WTC11 (cell line): ENCODE results near the gene SON. TPM values are rescaled to one million over a fixed set of nuclear protein-coding genes. Genes with fewer than 3 reads are reported as not detected.

ENCODE experiments used
- ATAC-seq: fragments of 200-7000 bp; cut with Tn5 transposase; 2 replicates; pipeline ENCODE4 v1.10.0; 2021; ENCODE audit warnings: mild to moderate bottlenecking, moderate library complexity
- CTCF ChIA-PET: fragments of 300-600 bp; sonication (Branson Sonifier 250); formaldehyde crosslinking; loops from one replicate; lab custom pipeline; 2021; ENCODE audit warnings: antibody characterized with exemption; lab: Charles Lee
- POLR2A ChIA-PET: fragments of 350-600 bp; sonication (Branson Sonifier 250); formaldehyde crosslinking; loops from one replicate; lab custom pipeline; 2021; ENCODE audit warnings: antibody characterized with exemption; lab: Charles Lee
- DNase-seq: peaks from one replicate; pipeline ENCODE4 v3.0.0; 2021; ENCODE audit warnings: low spot score
- H3K27ac Mint-ChIP-seq: 2 replicates; pipeline ENCODE4 v1.8.0; 2021; ENCODE audit warnings: mixed read lengths
- H3K27me3 Mint-ChIP-seq: 2 replicates; pipeline ENCODE4 v1.8.0; 2021; ENCODE audit warnings: low read depth, mild to moderate bottlenecking, moderate library complexity, mixed read lengths
- H3K36me3 Mint-ChIP-seq: 2 replicates; pipeline ENCODE4 v1.8.0; 2021; ENCODE audit warnings: mixed read lengths
- H3K4me1 Mint-ChIP-seq: 2 replicates; pipeline ENCODE4 v1.8.0; 2022; ENCODE audit warnings: mixed read lengths
- H3K4me3 Mint-ChIP-seq: 2 replicates; pipeline ENCODE4 v1.8.0; 2021; ENCODE audit warnings: mild to moderate bottlenecking, moderate library complexity, mixed read lengths
- H3K9me3 Mint-ChIP-seq: 2 replicates; pipeline ENCODE4 v1.8.0; 2021; ENCODE audit warnings: mixed read lengths
- ELF4 ChIP-seq: sonication (generic); formaldehyde crosslinking; IDR thresholded peaks from 2 replicates; pipeline ENCODE4 v1.8.1; 2022; ENCODE audit warnings: low read depth, mild to moderate bottlenecking, moderate library complexity, missing genetic modification reagents
- FOXJ3 ChIP-seq: sonication (generic); formaldehyde crosslinking; IDR thresholded peaks from 2 replicates; pipeline ENCODE4 v1.9.0; 2021; ENCODE audit warnings: missing genetic modification reagents, mild to moderate bottlenecking, borderline replicate concordance
- GABPB1 ChIP-seq: sonication (generic); formaldehyde crosslinking; IDR thresholded peaks from 2 replicates; pipeline ENCODE4 v1.8.1; 2023; ENCODE audit warnings: mild to moderate bottlenecking, missing genetic modification reagents
- GRHL2 ChIP-seq: fragments of 250-450 bp; sonication (Bioruptor Pico); IDR thresholded peaks from 2 replicates; pipeline ENCODE4 v1.8.0; 2022; ENCODE audit warnings: mild to moderate bottlenecking, moderate library complexity; ENCODE audit not compliant: insufficient replicate concordance, severe bottlenecking
- KAT7 ChIP-seq: sonication (generic); formaldehyde crosslinking; IDR thresholded peaks from 2 replicates; pipeline ENCODE4 v1.8.1; 2023; ENCODE audit warnings: missing genetic modification reagents, mild to moderate bottlenecking, borderline replicate concordance
- NFE2L1 ChIP-seq: sonication (generic); formaldehyde crosslinking; IDR thresholded peaks from 2 replicates; pipeline ENCODE4 v1.8.1; 2023; ENCODE audit warnings: missing genetic modification reagents
- SMAD4 ChIP-seq: sonication (generic); formaldehyde crosslinking; IDR thresholded peaks from 2 replicates; pipeline ENCODE4 v1.8.0; 2022; ENCODE audit warnings: mild to moderate bottlenecking, missing genetic modification reagents
- SP1 ChIP-seq: sonication (generic); formaldehyde crosslinking; conservative IDR thresholded peaks from 2 replicates; pipeline ENCODE4 v1.8.1; 2022; ENCODE audit warnings: missing genetic modification reagents
- TEAD1 ChIP-seq: sonication (generic); formaldehyde crosslinking; IDR thresholded peaks from 2 replicates; pipeline ENCODE4 v1.8.0; 2022; ENCODE audit warnings: mild to moderate bottlenecking, missing genetic modification reagents
- ZNF263 ChIP-seq: sonication (generic); formaldehyde crosslinking; IDR thresholded peaks from 2 replicates; pipeline ENCODE4 v1.8.1; 2022; ENCODE audit warnings: low read depth, mild to moderate bottlenecking, moderate library complexity, missing genetic modification reagents
- ZNF416 ChIP-seq: fragments of 250-450 bp; sonication (Bioruptor Pico); IDR thresholded peaks from 2 replicates; pipeline ENCODE4 v1.9.0; 2021; ENCODE audit warnings: mild to moderate bottlenecking, inconsistent platforms
- total RNA-seq: library from RNA; stranded (reverse); gene quantifications from 3 replicates; pipeline ENCODE4 v1.2.3, GENCODE V29; 2021
- TF ChIP-seq, protein P1 (sequence below): sonication (generic); formaldehyde crosslinking; IDR thresholded peaks from 2 replicates; pipeline ENCODE4 v1.8.0; 2022; ENCODE audit warnings: missing genetic modification reagents
- TF ChIP-seq, protein P2 (sequence below): sonication (generic); formaldehyde crosslinking; conservative IDR thresholded peaks from 2 replicates; pipeline ENCODE4 v1.8.1; 2022; ENCODE audit warnings: mild to moderate bottlenecking, missing genetic modification reagents
- TF ChIP-seq, protein P3 (sequence below): sonication (generic); formaldehyde crosslinking; IDR thresholded peaks from 2 replicates; pipeline ENCODE4 v1.8.1; 2023; ENCODE audit warnings: mild to moderate bottlenecking, missing genetic modification reagents, borderline replicate concordance
- TF ChIP-seq, protein P4 (sequence below): fragments of 250-450 bp; sonication (Bioruptor Pico); IDR thresholded peaks from 2 replicates; pipeline ENCODE4 v1.8.0; 2021; ENCODE audit warnings: mild to moderate bottlenecking
- TF ChIP-seq, protein P5 (sequence below): sonication (generic); formaldehyde crosslinking; IDR thresholded peaks from 2 replicates; pipeline ENCODE4 v1.8.1; 2022; ENCODE audit warnings: low read depth, mild to moderate bottlenecking, moderate library complexity, missing genetic modification reagents, borderline replicate concordance
- TF ChIP-seq, protein P6 (sequence below): sonication (generic); formaldehyde crosslinking; IDR thresholded peaks from 2 replicates; pipeline ENCODE4 v1.8.1; 2022; ENCODE audit warnings: low read depth, missing genetic modification reagents, borderline replicate concordance
- TF ChIP-seq, protein P7 (sequence below): sonication (generic); formaldehyde crosslinking; IDR thresholded peaks from 2 replicates; pipeline ENCODE4 v1.8.1; 2023; ENCODE audit warnings: mild to moderate bottlenecking, missing genetic modification reagents

Gene SON
- total RNA-seq, 1 experiment from 2014 or later, result 309 TPM

DNA sequence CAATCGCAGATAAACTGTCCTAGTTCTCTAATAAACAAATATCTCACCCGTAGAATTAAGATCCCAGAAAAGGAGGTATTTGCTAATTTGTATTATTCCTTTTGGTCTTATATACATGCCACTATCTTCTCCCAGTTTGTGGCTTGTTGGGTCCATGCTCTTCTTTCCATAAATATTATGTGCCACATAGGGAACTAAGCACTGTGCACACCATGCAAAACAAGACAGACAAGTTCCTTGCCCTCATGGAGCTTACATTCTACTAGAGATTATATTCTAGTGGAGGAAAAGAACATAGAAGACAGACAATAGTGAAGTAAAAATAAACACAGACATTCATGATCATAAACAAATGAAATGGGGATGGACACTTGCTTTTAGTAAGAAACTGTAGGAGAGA, 5.6 kb upstream of the SON start:
- no peak overlapping the region for H3K27ac Mint-ChIP-seq
- peaks cover 72% of the 10 kb centered on the region for H3K36me3 Mint-ChIP-seq
- ChIA-PET POLR2A (no interaction called here), CTCF (no interaction called here)
- no peak for TF ChIP-seq GABPB1 (CRISPR knock-in tag)
- TF ChIP-seq KAT7 (CRISPR knock-in tag), result no peak
- TF ChIP-seq ZNF263 (CRISPR knock-in tag), result no peak
- TF ChIP-seq SP1 (CRISPR knock-in tag), result no peak
- TF ChIP-seq SMAD4 (CRISPR knock-in tag), result no peak
- TF ChIP-seq, protein P1, sequence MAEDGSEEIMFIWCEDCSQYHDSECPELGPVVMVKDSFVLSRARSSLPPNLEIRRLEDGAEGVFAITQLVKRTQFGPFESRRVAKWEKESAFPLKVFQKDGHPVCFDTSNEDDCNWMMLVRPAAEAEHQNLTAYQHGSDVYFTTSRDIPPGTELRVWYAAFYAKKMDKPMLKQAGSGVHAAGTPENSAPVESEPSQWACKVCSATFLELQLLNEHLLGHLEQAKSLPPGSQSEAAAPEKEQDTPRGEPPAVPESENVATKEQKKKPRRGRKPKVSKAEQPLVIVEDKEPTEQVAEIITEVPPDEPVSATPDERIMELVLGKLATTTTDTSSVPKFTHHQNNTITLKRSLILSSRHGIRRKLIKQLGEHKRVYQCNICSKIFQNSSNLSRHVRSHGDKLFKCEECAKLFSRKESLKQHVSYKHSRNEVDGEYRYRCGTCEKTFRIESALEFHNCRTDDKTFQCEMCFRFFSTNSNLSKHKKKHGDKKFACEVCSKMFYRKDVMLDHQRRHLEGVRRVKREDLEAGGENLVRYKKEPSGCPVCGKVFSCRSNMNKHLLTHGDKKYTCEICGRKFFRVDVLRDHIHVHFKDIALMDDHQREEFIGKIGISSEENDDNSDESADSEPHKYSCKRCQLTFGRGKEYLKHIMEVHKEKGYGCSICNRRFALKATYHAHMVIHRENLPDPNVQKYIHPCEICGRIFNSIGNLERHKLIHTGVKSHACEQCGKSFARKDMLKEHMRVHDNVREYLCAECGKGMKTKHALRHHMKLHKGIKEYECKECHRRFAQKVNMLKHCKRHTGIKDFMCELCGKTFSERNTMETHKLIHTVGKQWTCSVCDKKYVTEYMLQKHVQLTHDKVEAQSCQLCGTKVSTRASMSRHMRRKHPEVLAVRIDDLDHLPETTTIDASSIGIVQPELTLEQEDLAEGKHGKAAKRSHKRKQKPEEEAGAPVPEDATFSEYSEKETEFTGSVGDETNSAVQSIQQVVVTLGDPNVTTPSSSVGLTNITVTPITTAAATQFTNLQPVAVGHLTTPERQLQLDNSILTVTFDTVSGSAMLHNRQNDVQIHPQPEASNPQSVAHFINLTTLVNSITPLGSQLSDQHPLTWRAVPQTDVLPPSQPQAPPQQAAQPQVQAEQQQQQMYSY, result no peak
- no peak for TF ChIP-seq ZNF416 (CRISPR knock-in tag)
- TF ChIP-seq TEAD1 (CRISPR knock-in tag), result no peak
- TF ChIP-seq, protein P2, sequence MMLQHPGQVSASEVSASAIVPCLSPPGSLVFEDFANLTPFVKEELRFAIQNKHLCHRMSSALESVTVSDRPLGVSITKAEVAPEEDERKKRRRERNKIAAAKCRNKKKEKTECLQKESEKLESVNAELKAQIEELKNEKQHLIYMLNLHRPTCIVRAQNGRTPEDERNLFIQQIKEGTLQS (CRISPR knock-in tag), result no peak
- no peak for TF ChIP-seq ELF4 (CRISPR knock-in tag)
- TF ChIP-seq, protein P3, sequence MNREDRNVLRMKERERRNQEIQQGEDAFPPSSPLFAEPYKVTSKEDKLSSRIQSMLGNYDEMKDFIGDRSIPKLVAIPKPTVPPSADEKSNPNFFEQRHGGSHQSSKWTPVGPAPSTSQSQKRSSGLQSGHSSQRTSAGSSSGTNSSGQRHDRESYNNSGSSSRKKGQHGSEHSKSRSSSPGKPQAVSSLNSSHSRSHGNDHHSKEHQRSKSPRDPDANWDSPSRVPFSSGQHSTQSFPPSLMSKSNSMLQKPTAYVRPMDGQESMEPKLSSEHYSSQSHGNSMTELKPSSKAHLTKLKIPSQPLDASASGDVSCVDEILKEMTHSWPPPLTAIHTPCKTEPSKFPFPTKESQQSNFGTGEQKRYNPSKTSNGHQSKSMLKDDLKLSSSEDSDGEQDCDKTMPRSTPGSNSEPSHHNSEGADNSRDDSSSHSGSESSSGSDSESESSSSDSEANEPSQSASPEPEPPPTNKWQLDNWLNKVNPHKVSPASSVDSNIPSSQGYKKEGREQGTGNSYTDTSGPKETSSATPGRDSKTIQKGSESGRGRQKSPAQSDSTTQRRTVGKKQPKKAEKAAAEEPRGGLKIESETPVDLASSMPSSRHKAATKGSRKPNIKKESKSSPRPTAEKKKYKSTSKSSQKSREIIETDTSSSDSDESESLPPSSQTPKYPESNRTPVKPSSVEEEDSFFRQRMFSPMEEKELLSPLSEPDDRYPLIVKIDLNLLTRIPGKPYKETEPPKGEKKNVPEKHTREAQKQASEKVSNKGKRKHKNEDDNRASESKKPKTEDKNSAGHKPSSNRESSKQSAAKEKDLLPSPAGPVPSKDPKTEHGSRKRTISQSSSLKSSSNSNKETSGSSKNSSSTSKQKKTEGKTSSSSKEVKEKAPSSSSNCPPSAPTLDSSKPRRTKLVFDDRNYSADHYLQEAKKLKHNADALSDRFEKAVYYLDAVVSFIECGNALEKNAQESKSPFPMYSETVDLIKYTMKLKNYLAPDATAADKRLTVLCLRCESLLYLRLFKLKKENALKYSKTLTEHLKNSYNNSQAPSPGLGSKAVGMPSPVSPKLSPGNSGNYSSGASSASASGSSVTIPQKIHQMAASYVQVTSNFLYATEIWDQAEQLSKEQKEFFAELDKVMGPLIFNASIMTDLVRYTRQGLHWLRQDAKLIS (CRISPR knock-in tag), result no peak
- H3K4me1 Mint-ChIP-seq, result peaks cover 8% of the 10 kb centered on the region
- no peak for DNase-seq
- H3K27me3 Mint-ChIP-seq, result no peaks in the 10 kb centered on the region
- ATAC-seq, result no peak
- H3K4me3 Mint-ChIP-seq, result no peak overlapping the region
- H3K9me3 Mint-ChIP-seq, result peaks cover 6% of the 10 kb centered on the region

DNA sequence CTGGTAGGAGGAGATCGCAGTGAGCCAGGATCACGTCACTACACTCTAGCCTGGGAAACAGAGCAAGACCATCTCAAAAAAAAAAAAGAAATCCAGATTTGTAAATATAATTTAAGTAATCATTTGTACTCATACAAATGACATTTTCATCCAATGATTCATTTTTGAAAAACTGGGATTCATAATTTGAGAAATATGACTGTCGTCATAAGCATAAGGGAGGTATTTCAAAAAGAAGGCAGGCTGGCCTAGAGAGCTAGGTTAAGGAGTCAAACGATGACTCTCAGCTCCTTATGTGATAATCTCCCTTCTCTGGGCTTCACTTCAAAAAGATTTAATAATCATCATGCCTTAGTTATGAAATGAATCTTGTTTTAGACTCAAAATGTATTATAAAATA, 3.2 kb upstream of the SON start:
- Mint-ChIP-seq H3K27me3 (no peaks in the 10 kb centered on the region), H3K27ac (no peak overlapping the region), H3K4me3 (0 out of 2 replicates have a peak overlapping the region, but pooled peaks have one; percentile 99), H3K36me3 (peaks cover 54% of the 10 kb centered on the region), H3K9me3 (peaks cover 6% of the 10 kb centered on the region), H3K4me1 (peaks cover 14% of the 10 kb centered on the region)
- CTCF ChIA-PET, result no interaction called here
- POLR2A ChIA-PET, result no interaction called here
- DNase-seq (no peak), ATAC-seq (no peak)
- TF ChIP-seq, protein P4, sequence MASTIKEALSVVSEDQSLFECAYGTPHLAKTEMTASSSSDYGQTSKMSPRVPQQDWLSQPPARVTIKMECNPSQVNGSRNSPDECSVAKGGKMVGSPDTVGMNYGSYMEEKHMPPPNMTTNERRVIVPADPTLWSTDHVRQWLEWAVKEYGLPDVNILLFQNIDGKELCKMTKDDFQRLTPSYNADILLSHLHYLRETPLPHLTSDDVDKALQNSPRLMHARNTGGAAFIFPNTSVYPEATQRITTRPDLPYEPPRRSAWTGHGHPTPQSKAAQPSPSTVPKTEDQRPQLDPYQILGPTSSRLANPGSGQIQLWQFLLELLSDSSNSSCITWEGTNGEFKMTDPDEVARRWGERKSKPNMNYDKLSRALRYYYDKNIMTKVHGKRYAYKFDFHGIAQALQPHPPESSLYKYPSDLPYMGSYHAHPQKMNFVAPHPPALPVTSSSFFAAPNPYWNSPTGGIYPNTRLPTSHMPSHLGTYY (CRISPR knock-in tag), result no peak
- no peak for TF ChIP-seq GRHL2
- TF ChIP-seq, protein P5, sequence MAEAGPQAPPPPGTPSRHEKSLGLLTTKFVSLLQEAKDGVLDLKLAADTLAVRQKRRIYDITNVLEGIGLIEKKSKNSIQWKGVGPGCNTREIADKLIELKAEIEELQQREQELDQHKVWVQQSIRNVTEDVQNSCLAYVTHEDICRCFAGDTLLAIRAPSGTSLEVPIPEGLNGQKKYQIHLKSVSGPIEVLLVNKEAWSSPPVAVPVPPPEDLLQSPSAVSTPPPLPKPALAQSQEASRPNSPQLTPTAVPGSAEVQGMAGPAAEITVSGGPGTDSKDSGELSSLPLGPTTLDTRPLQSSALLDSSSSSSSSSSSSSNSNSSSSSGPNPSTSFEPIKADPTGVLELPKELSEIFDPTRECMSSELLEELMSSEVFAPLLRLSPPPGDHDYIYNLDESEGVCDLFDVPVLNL (CRISPR knock-in tag), result no peak
- TF ChIP-seq NFE2L1, result no peak
- TF ChIP-seq FOXJ3 (CRISPR knock-in tag), result no peak
- TF ChIP-seq, protein P6, sequence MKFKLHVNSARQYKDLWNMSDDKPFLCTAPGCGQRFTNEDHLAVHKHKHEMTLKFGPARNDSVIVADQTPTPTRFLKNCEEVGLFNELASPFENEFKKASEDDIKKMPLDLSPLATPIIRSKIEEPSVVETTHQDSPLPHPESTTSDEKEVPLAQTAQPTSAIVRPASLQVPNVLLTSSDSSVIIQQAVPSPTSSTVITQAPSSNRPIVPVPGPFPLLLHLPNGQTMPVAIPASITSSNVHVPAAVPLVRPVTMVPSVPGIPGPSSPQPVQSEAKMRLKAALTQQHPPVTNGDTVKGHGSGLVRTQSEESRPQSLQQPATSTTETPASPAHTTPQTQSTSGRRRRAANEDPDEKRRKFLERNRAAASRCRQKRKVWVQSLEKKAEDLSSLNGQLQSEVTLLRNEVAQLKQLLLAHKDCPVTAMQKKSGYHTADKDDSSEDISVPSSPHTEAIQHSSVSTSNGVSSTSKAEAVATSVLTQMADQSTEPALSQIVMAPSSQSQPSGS, result no peak
- TF ChIP-seq ELF4 (CRISPR knock-in tag), result no peak
- TF ChIP-seq, protein P7, sequence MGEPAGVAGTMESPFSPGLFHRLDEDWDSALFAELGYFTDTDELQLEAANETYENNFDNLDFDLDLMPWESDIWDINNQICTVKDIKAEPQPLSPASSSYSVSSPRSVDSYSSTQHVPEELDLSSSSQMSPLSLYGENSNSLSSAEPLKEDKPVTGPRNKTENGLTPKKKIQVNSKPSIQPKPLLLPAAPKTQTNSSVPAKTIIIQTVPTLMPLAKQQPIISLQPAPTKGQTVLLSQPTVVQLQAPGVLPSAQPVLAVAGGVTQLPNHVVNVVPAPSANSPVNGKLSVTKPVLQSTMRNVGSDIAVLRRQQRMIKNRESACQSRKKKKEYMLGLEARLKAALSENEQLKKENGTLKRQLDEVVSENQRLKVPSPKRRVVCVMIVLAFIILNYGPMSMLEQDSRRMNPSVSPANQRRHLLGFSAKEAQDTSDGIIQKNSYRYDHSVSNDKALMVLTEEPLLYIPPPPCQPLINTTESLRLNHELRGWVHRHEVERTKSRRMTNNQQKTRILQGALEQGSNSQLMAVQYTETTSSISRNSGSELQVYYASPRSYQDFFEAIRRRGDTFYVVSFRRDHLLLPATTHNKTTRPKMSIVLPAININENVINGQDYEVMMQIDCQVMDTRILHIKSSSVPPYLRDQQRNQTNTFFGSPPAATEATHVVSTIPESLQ (CRISPR knock-in tag), result no peak
